H1 (cell line): Measurements from ENCODE around the gene NPBWR2. TPM values are rescaled to one million over a fixed set of nuclear protein-coding genes. Genes with fewer than 3 reads are reported as not detected.

Source experiments
- BRCA1 ChIP-seq: IDR thresholded peaks from 2 replicates; pipeline ENCODE4 v1.6.1; 2012; ENCODE audit warnings: low read depth, low read length, improper control_type of control experiment
- CEBPB ChIP-seq: IDR thresholded peaks from 2 replicates; pipeline ENCODE4 v1.6.1; 2012; ENCODE audit warnings: low read depth, low read length
- CTCF ChIP-seq, 3 experiments: IDR thresholded peaks; 1 replicate in 2 of 3; 2 replicates in 1 of 3; pipeline versions ENCODE4 v1.5.1 to v1.6.1; 2011; ENCODE audit warnings: low read length in 3 of 3, mild to moderate bottlenecking in 3 of 3, inconsistent platforms in 2 of 3, low read depth in 1 of 3, moderate library complexity in 1 of 3; ENCODE audit not compliant: insufficient read depth in 1 of 3; ENCODE audit errors: control extremely low read depth in 1 of 3
- FOSL1 ChIP-seq: IDR thresholded peaks from 2 replicates; pipeline ENCODE4 v1.6.1; 2011; ENCODE audit warnings: mild to moderate bottlenecking, low read depth, low read length, moderate library complexity; ENCODE audit not compliant: insufficient read depth
- MAFK ChIP-seq: IDR thresholded peaks from 2 replicates; pipeline ENCODE4 v1.6.1; 2012; ENCODE audit warnings: low read depth, mild to moderate bottlenecking, improper control_type of control experiment, low read length
- POLR2A ChIP-seq, 2 experiments: IDR thresholded peaks; 1 replicate in 1 of 2; 2 replicates in 1 of 2; pipeline ENCODE4 v1.6.1; 2011; ENCODE audit warnings: low read depth in 2 of 2, low read length in 2 of 2, mild to moderate bottlenecking in 2 of 2; ENCODE audit errors: control extremely low read depth in 1 of 2
- POU5F1 ChIP-seq: IDR thresholded peaks from 2 replicates; pipeline ENCODE4 v1.6.1; 2011; ENCODE audit warnings: low read depth, mild to moderate bottlenecking, low read length, moderate library complexity
- SP4 ChIP-seq: IDR thresholded peaks from 2 replicates; pipeline ENCODE4 v1.6.1; 2012; ENCODE audit warnings: low read length, inconsistent platforms
- YY1 ChIP-seq: IDR thresholded peaks from 2 replicates; pipeline ENCODE4 v1.6.1; 2011; ENCODE audit warnings: low read depth, mild to moderate bottlenecking, low read length
- polyA plus RNA-seq, 7 experiments: library from polyadenylated mRNA; depleted of rRNA in 3 of 7; stranded (reverse) in 5 of 7; unstranded in 2 of 7; fragments of >200 nt in 5 of 7; fragments of 200-250 nt in 2 of 7; gene quantifications; 1 replicate in 5 of 7; 2 replicates in 1 of 7; 4 replicates in 1 of 7; pipeline versions ENCODE4 v1.2.1 to v1.2.3, GENCODE V29; 2011 to 2013; ENCODE audit warnings: missing spikeins in 2 of 7, mixed read lengths in 2 of 7
- total RNA-seq: library from RNA; stranded (reverse); fragmentation: NEBNext Ultra II Directional; extraction: Animal tissue kit (Norgen Biotek cat#: 25700); gene quantifications from 2 replicates; pipeline ENCODE4 v1.2.1, GENCODE V29; 2021
- TF ChIP-seq, protein P1 (sequence below): fragments of 300-600 bp; sonication (generic); IDR thresholded peaks from 2 replicates; pipeline ENCODE4 v1.7.1; 2012; ENCODE audit warnings: low read length, moderate library complexity, mild to moderate bottlenecking, inconsistent platforms; ENCODE audit not compliant: insufficient replicate concordance

NPBWR2 gene
- total and polyA plus RNA-seq, 2 of the 8 experiments (the other 6 are each of a cell fraction or from before 2014, with no cell fraction given), result not detected

DNA sequence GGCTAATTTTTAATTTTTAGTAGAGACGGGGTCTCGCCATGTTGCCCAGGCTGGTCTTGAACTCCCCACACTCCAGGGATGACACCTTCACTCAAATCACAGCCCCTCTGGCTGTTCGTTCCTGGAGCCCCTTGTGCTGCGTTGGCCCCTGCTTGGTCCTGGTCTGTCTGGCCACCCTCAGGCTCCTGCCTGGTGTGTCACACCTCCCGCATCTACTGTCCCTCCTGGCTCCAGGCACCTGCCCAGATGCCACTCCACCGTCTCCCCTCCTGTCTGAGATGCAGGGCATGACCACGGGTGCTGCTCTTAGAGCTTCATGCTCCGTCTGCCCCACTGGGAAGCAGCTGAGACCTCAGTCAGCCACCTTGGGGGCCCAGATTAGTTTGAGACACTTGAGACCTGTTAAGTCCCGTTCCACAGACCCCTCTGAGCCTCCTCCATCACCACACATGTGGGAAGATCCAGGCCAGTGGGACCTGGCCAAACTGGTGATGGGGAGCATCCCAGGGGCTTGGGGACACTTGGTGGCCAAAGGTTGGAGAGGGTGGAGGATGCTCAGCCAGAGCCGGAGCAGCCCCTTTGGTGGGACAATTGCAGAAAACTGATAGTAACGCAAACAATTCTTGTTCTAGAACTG lies 21.9 kb upstream of the NPBWR2 start (continued):
- TF ChIP-seq, protein P1, sequence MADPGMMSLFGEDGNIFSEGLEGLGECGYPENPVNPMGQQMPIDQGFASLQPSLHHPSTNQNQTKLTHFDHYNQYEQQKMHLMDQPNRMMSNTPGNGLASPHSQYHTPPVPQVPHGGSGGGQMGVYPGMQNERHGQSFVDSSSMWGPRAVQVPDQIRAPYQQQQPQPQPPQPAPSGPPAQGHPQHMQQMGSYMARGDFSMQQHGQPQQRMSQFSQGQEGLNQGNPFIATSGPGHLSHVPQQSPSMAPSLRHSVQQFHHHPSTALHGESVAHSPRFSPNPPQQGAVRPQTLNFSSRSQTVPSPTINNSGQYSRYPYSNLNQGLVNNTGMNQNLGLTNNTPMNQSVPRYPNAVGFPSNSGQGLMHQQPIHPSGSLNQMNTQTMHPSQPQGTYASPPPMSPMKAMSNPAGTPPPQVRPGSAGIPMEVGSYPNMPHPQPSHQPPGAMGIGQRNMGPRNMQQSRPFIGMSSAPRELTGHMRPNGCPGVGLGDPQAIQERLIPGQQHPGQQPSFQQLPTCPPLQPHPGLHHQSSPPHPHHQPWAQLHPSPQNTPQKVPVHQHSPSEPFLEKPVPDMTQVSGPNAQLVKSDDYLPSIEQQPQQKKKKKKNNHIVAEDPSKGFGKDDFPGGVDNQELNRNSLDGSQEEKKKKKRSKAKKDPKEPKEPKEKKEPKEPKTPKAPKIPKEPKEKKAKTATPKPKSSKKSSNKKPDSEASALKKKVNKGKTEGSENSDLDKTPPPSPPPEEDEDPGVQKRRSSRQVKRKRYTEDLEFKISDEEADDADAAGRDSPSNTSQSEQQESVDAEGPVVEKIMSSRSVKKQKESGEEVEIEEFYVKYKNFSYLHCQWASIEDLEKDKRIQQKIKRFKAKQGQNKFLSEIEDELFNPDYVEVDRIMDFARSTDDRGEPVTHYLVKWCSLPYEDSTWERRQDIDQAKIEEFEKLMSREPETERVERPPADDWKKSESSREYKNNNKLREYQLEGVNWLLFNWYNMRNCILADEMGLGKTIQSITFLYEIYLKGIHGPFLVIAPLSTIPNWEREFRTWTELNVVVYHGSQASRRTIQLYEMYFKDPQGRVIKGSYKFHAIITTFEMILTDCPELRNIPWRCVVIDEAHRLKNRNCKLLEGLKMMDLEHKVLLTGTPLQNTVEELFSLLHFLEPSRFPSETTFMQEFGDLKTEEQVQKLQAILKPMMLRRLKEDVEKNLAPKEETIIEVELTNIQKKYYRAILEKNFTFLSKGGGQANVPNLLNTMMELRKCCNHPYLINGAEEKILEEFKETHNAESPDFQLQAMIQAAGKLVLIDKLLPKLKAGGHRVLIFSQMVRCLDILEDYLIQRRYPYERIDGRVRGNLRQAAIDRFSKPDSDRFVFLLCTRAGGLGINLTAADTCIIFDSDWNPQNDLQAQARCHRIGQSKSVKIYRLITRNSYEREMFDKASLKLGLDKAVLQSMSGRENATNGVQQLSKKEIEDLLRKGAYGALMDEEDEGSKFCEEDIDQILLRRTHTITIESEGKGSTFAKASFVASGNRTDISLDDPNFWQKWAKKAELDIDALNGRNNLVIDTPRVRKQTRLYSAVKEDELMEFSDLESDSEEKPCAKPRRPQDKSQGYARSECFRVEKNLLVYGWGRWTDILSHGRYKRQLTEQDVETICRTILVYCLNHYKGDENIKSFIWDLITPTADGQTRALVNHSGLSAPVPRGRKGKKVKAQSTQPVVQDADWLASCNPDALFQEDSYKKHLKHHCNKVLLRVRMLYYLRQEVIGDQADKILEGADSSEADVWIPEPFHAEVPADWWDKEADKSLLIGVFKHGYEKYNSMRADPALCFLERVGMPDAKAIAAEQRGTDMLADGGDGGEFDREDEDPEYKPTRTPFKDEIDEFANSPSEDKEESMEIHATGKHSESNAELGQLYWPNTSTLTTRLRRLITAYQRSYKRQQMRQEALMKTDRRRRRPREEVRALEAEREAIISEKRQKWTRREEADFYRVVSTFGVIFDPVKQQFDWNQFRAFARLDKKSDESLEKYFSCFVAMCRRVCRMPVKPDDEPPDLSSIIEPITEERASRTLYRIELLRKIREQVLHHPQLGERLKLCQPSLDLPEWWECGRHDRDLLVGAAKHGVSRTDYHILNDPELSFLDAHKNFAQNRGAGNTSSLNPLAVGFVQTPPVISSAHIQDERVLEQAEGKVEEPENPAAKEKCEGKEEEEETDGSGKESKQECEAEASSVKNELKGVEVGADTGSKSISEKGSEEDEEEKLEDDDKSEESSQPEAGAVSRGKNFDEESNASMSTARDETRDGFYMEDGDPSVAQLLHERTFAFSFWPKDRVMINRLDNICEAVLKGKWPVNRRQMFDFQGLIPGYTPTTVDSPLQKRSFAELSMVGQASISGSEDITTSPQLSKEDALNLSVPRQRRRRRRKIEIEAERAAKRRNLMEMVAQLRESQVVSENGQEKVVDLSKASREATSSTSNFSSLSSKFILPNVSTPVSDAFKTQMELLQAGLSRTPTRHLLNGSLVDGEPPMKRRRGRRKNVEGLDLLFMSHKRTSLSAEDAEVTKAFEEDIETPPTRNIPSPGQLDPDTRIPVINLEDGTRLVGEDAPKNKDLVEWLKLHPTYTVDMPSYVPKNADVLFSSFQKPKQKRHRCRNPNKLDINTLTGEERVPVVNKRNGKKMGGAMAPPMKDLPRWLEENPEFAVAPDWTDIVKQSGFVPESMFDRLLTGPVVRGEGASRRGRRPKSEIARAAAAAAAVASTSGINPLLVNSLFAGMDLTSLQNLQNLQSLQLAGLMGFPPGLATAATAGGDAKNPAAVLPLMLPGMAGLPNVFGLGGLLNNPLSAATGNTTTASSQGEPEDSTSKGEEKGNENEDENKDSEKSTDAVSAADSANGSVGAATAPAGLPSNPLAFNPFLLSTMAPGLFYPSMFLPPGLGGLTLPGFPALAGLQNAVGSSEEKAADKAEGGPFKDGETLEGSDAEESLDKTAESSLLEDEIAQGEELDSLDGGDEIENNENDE, result no peak
- TF ChIP-seq CEBPB (no peak), SP4 (no peak), CTCF (IDR thresholded peaks at IDR 0.05; ENCODE audit: control extremely low read depth in 1 of 3, insufficient read depth in 1 of 3, low read depth in 1 of 3, low read length in 3 of 3) (no peak), BRCA1 (no peak), FOSL1 (no peak), POLR2A (IDR thresholded peaks at IDR 0.05; ENCODE audit: control extremely low read depth in 1 of 2, low read depth in 2 of 2, low read length in 2 of 2) (no peak), MAFK (no peak), POU5F1 (no peak), YY1 (no peak)
